HT1080 (cell line): ENCODE results near the gene AHCYL1. TPM values are rescaled to one million over a fixed set of nuclear protein-coding genes. Genes with fewer than 3 reads are reported as not detected.
A peak's percentile ranks its signal among the peaks of the same experiment; 100 is the strongest.
"Not testable (repeated sequence)": the region's sequence is repeated elsewhere in the genome, so short reads cannot be mapped to it uniquely, and the experiment has no call there.

Experiments used
- DNase-seq: peaks from one replicate; pipeline ENCODE4 v3.0.0-alpha.2; 2015; ENCODE audit warnings: low read depth
- polyA plus RNA-seq, 2 experiments: library from polyadenylated mRNA; depleted of rRNA; stranded (reverse); fragments of >200 nt; gene quantifications; 2 replicates each; pipeline ENCODE4 v1.2.3, GENCODE V29; 2015
- total RNA-seq: library from RNA; depleted of rRNA; stranded (reverse); fragments of >200 nt; shearing (Covaris generic); gene quantifications from 2 replicates; pipeline ENCODE4 v1.2.3, GENCODE V29; 2014; rRNA removed

Gene AHCYL1
- 28.5 and 41.1 TPM in 2 replicates for total RNA-seq
- polyA plus RNA-seq (2015; cell fraction: cytosol; rRNA removed): 86.4 and 103 TPM in 2 replicates
- 135 and 140 TPM in 2 replicates for polyA plus RNA-seq (2015; cell fraction: nucleus; rRNA removed)

GRCh38 chr1:109984456-109985246 is at the start of gene AHCYL1:
AHCYL1 (plus strand) TSS chr1:109984765; CDS start chr1:109985053, 288 bp downstream.
- DNase-seq: peak; percentile 97

DNA sequence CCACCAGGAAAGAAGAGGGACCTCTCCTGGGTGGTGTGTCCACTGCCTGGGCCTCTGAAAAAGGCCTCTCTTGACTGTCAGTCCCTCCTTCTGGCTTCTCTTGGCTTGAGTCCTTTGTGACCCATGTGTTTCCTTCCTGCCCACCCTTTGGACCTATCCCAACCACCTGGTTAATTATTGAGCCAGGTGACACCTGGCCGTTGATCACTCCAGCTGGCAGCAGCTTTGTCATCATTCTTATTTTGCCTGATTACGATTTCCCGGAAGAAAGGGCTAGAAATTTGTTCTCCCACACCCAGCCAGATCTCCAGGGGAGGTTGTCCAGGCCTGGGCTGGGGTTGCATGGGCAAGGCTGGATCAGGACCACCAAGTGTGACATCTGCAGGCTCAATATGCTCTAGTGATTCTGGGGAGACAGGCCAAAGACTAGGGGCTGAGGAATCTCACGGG is 49.1 kb upstream of the AHCYL1 start:
- DNase-seq: no peak

GRCh38 chr1:109937738-109938137 is 46.8 kb upstream of the AHCYL1 start:
- no peak for DNase-seq

DNA sequence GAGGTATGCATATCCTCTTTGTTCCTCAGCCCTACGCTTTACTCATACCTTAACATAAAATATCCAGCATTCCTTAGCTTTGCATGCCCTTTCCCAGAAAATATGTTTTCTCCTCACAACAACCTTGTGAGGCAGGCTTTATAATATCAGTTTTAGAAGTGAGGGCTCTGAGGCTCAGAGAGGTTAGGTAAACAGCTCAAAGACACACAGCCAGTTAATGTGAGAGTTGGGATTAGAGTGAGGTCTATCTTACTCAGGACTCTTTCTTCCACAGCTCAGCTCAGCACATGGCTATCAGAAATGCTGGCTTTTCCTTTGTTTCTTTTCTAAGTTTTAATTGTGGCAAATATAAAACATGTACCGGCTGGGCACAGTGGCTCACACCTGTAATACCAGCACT is 46.0 kb upstream of the AHCYL1 start:
- DNase-seq: no peak

DNA sequence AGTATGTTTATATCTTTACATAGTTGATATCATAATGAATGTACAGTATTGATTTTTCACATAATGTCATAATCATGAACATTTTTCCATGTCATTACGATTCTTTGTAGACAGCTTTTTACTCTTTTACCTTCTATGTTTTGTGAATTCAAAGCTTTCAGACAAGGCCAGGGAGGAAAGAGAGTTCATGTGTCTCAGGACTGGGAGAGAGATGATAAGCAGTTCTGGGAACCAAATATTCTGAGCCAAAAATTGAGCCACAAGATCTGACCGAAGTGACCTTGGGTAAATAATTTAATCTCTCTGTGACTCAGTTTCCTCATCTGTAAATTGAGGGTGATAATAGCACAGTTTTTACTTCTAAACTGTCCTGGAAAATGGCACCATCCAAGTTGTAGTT is 42.1 kb upstream of the AHCYL1 start:
- DNase-seq: no peak

DNA sequence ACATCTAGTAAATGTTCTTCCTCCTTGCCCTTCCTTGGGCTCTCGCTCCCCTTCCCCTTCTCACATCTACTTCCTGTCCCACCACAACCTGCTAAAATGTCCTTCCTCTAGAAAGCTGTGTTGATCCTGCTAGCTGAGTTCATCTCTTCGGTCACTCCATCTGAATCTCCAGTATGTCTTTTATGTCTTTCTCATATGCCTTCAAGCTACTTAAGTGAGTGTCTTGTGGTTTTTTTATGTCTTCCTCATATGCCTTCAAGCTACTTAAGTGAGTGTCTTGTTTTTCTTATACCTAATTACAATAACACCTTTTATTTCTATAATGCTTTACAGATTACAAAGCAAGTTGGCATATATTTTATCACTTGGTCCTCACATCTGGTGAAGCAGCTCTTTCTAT is 40.0 kb upstream of the AHCYL1 start:
- DNase-seq: no peak

DNA sequence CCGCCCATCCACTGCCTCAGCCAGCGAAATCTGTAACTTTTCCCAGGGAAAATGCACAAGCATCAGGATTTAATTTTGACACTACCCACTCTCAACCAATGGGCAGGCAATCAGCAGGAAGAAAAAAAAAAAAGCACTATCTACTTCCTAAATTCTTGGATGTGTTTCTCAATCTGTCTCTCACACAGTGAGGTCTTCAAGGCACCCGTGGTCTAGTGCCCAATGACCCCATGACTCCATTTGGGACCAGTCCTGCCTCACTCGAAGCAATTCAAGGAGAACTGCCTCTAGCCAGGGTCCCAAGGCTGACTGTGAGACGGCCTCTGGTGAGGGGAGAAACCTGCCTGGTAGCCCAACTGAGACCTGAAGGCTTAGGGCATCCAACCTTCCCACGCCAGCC is 38.1 kb upstream of the AHCYL1 start:
- DNase-seq: no peak

GRCh38 chr1:109947582-109948284 is 36.8 kb upstream of the AHCYL1 start:
- no peak for DNase-seq

GRCh38 chr1:109948285-109948630 is 36.3 kb upstream of the AHCYL1 start:
- DNase-seq: no peak

DNA sequence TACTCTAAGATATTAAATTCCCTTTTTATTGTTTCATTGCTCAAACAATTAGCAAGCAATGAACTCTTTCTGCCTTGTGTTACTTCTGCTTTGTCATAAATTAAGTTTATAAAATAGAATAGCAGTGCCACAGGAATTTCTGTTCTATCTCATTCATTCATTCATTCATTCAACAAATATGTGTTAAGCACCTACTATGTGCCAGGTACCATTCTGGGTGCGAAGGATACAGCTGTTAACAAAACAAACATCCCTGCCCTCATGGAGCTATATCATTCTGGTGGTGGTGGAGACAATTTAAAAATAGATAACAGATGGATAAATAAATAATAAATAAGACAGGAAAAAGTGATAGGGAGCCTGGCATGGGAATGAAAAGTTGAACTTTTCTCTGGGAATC is 34.5 kb upstream of the AHCYL1 start:
- no peak for DNase-seq

- DNase-seq: no peak
These were observed 34.1 kb upstream of the AHCYL1 start for GRCh38 chr1:109950509-109950908.

DNA sequence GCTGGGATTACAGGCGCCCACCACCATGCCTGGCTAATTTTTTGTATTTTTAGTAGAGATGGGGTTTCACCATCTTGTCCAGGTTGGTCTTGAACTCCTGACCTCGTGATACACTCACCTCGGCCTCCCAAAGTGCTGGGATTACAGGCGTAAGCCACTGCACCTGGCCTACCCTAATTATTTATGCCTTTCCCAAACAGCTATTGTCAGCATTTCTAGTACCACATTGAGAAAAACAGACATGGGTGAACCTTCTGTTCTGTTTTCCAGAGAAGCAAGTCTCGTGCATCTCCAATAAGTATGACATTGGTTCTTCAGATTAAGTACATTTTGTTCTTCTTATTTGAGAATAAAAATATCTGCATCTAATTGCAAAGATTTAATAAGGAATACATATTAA is 33.1 kb upstream of the AHCYL1 start:
- DNase-seq: not testable (repeated sequence)

DNA sequence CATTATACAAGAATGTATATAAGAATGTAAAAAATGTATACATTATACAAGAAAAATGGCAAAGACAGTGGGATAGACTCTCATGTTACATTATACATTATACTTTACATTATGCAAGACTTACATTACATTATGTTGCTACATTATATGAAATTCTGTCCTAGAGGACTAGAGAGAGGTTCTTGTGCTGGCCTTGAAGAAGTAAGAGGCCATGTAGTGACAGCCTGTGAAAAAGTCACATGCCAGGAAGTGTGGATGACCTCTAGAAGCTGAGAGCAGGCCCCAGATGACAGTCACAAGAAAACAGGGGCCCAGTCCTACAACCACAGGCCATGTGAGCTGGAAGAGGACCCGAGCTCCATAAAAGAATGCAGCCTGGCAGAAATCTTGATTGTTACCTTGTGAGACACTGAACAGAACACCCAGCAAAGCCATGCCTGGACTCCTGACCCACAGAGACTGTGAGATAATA is 30.5 kb upstream of the AHCYL1 start:
- DNase-seq: no peak

GRCh38 chr1:109959632-109959973 is 25.0 kb upstream of the AHCYL1 start:
- DNase-seq: no peak

DNA sequence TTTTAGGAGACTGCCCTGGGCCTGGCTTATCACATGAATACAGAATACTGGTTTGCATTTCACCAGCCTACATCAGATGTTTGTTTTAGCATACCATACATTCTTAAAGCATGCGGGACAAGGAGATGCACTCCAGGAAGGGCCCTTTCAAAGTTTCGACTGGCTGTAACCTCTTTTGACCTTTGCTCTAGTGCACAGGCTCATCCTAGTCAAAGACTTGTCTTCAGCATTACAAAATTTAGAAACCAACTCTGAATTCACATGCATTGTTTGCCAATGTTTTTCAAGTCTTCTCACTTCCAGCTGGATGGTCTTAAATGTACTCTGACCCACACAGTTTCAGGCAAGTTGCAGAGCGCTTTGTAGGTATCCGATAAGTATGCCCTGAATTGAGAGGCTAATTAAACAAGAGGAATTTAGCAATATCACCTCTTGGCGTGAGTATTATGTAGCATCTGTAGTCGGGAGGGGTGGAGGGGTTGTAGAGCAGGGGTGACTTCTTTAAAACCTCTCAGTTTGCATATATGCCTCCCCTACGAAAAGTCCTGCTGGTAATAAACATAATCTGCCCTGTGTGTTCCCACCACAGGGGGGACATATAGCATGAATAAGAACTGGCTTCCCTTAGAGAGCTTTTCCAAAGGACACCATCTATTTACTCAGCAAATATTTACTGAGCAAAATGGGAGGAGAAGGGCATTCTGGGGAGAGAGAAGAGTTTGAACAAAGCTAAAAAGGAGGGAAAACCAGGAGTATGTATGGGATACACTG is 24.4 kb upstream of the AHCYL1 start:
- DNase-seq: peak; percentile 70

DNA sequence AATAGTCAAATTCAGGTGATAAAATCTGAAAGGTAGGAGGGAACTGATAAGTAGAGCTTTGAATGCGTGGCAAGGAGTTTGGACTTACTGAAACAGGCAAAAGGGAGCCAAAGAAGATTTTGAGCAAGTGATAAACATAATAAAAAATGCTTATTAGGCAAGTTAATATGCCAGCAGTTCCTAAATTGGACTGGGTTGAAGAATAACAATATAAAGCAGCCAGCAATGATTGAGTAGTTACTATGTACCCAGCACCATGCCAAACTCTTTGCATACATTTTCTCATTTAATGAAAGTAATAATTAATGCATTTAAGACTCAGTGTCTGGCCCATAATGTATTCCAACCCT is 23.8 kb upstream of the AHCYL1 start:
- DNase-seq: no peak

DNA sequence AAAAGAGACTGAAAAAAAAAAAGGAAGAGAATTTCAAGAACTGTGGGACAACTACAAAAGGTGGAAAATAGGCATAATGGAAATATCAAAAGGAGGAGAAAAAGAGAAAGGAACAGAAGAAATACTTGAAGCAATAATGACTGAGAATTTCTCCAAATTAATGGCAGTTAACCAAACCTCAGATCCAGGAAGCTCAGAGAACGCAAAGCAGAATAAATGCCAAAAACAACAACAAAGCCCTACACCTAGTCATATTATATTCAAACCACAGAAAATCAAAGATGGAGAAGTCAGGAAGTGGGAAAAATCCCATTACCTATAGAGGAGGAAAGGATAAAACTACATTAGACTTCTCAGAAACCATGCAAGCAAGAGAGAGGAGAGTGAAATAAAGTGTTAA is 20.7 kb upstream of the AHCYL1 start:
- DNase-seq: peak; percentile 72

DNA sequence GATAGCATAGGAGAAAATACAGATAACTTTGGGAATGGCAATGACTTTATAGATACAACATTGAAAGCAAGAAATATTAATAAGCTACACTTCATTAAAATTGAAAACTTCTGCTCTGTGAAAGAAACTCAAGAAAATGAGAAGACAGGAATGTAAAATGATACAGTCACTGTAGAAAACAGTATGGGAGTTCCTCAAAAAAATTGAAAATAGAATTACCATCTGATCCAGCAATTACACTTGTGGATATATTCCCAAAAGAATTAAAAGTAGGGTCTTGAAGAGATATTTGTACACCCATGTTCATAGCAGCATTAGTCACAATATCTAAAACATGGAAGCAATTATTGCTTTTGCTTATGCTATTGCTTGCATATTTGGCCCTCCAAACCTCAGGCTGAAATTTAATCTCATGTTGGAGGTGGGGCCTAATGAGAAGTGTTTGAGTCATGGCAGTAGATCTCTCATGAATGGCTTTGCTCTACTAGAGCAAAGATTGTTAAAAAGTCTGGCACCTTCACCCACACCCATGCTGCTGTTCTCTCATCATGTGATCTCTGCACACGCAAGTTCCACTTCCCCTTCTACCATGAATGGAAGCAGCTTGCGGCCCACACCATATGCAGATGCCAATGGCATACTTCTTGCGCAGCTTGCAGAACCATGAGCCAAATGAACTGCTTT is 15.3 kb upstream of the AHCYL1 start:
- DNase-seq: peak; percentile 65

DNA sequence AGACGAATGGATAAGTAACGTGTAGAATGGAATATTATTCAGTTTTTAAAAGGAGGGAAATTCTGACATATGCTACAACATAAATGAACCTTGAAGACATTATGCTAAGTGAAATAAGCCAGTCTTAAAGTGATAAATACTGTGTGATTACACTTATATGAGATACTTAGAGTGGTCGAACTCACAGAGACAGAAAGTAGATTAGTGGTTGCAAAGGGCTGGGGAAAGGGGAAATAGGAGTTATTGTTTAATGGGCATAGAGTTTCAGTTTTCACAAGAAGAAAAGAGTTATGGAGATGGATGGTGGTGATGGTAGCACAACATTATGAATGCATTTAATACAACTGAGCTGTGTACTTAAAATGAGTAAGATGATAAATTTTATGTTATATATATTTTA is 14.7 kb upstream of the AHCYL1 start:
- no peak for DNase-seq

DNA sequence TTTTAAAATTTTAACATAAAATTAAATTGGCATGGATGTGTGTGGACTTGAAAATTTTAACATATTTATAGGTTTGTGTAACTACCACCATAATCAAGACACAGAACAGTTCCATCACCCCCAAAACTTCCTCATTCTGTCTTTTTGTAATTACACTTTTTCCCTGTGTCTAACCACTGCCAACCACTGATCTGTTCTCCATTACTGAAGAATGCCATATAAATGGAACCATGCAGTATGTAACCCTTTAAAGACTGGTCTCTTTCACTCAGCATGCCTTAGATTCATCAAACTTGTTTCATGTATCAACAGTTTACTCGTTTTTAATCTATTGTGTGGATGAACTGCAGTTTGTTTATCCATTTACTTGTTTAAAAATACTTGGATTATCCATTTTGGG is 13.0 kb upstream of the AHCYL1 start:
- DNase-seq: no peak

DNA sequence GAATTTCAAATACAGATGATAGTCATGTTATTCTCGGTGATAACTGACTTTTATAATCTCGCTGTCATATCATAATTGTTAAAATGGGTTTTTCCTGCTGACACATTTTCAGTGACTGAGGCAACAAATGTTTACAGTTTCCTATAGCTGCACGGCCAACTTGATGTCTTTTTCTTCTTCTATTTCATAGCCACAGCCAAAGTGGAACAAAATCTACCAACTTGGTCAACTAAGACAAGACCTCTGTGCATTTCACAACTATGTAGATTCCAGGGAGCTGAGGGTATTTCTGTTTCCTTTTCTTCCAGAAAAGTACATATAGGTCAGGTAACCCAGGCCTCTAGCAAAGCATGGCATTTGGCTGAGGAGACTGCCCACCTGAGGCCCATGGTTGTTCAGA is 10.4 kb upstream of the AHCYL1 start:
- no peak for DNase-seq
